Fibroblast of skin of left quadriceps (primary cell): Measurements from ENCODE around the gene SUMF1.
"Not testable (repeated sequence)": the region's sequence is repeated elsewhere in the genome, so short reads cannot be mapped to it uniquely, and the experiment has no call there.

ENCODE experiments used
- DNase-seq, 2 experiments: peaks; one replicate each; pipeline ENCODE4 v3.0.0-alpha.2; 2013; ENCODE audit warnings: low read depth in 2 of 2

SUMF1 gene

GRCh38 chr3:4461468-4462090 lies 5.5 kb downstream of the SUMF1 start:
- DNase-seq: no peak

DNA sequence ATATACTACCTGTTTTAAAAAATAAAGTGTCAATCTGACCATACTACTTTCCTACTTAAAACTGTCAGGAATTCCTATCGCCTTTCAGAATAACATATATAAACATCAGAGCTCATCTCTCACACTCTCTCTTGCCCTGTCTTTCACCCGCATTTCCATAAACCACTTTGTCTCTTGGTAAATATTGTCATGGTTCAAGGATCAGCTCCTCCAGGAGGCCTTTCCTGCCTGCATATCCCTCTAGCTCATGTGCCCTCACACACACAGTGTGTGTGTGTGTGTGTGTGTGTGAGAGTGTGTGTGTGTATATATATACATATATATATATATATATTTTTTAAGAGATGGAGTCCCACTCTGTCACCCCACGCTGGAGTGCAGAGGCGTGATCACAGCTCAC lies 6.7 kb downstream of the SUMF1 start:
- no peak for DNase-seq

- DNase-seq: no peak
Measured at GRCh38 chr3:4458961-4459360, 8.1 kb downstream of the SUMF1 start.

GRCh38 chr3:4456780-4457179 lies 10.3 kb downstream of the SUMF1 start:
- DNase-seq: not testable (repeated sequence)

- no peak for DNase-seq
Measured at GRCh38 chr3:4454142-4454541, 12.9 kb downstream of the SUMF1 start.

DNA sequence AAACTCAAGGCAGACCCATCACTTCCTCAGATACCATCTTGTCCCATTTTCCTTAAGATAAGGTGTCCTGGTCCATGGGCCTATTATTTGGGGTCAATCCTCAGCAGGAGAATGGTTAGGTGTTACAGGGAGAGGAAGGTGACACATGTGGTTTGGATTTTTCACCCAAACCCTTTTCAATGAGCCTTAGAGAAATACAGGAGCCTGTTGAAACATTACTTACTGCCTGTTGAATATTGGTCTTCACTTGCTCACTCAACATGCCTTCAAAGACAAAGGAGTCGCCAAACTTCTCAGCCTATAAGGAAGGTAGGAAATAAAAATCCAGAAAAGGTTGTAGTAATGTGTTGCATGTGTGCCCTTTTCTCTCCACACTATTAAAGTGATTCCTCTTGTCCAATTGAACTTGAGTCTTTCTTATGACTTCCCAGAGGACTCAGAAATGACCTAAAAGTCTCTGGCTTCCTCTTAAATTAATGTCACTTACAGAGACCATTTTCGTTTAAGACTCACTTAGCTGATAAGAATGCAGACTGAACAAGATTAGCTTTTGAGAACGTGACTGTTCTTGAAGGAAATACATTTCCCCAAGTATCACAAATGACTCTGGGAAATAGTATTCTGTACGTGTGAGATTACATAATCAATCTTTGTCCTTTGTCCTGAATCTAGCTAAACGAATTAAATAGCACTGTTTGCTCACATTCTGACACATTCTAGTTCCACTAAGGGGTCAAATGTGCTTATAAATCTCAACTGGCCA lies 17.8 kb downstream of the SUMF1 start:
- no peak for DNase-seq

DNA sequence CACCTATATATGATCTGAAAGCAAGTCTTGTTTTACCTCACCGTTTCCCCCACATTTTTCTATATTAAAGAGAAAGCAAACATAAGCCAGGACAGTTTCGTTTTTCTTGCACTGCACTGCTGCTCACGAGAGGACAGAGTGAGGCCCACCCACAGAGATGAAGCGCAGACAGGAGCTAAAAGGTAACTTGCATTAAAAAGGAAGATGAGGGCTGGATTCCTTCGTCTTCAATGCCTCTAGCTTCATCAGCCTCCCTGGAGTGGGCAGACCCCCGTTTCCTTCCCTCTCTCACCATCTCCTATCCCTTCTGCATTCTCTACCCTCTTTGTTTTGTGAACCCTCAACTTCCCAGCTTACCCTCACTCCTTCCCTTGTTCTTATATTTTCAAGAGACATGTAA lies 18.9 kb downstream of the SUMF1 start:
- DNase-seq: no peak

GRCh38 chr3:4447295-4447999 lies 19.6 kb downstream of the SUMF1 start:
- DNase-seq: no peak

GRCh38 chr3:4440951-4441350 lies 26.1 kb downstream of the SUMF1 start:
- no peak for DNase-seq

- DNase-seq: no peak
Measured at GRCh38 chr3:4438296-4438695, 28.8 kb downstream of the SUMF1 start.

- no peak for DNase-seq
Measured at GRCh38 chr3:4432259-4432658, 34.8 kb downstream of the SUMF1 start.

GRCh38 chr3:4429648-4430350 lies 37.3 kb downstream of the SUMF1 start:
- DNase-seq: no peak

- peak; percentile 57 to 66 for DNase-seq
Measured at GRCh38 chr3:4426782-4427344, 40.2 kb downstream of the SUMF1 start.

DNA sequence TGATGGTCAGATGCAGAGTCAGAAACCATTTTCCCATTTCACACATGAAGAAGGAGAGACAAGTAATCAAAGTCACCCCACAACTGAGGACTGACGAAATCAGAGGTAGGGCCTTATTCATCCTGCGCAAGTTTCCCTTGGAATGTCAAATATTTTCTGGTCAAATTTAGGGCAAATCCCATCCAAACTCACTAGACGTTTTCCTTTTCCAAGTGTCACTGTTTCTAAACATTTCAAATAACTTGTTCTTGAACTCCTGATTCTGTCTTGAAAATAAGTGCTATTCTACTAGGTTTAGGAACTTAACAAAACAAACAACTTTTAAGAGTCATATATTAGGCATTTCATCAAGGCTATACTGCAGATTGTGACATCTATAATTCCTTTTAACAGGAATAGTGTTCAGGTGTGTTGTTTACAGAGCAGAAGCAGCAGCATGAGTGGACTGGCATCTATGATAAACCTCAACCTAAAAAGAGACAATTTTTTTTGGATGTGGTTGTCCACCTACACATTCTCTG lies 40.7 kb downstream of the SUMF1 start:
- no peak for DNase-seq

GRCh38 chr3:4425707-4426106 lies 41.4 kb downstream of the SUMF1 start:
- DNase-seq: no peak

GRCh38 chr3:4425055-4425454 lies 42.0 kb downstream of the SUMF1 start:
- DNase-seq: no peak

GRCh38 chr3:4421121-4421520 lies 45.9 kb downstream of the SUMF1 start:
- no peak for DNase-seq

DNA sequence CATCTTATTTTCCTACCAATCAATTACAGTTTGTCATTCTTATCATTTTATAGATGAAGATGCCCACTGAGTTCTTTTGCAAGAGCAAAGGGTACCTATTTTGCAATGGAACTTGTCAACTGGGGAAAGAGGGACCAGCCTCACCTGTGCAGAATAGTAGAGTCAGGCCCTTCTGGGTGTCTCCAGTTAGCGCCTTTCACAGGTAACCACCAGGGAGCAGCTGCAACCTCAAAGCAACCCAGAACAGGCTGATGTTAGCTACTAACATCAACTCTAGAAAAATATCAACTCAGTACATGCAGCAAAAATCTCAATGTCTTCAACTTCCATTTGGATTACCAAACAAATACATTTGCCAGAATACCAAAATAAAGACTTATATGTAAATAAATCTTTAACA lies 47.1 kb downstream of the SUMF1 start:
- no peak for DNase-seq

DNA sequence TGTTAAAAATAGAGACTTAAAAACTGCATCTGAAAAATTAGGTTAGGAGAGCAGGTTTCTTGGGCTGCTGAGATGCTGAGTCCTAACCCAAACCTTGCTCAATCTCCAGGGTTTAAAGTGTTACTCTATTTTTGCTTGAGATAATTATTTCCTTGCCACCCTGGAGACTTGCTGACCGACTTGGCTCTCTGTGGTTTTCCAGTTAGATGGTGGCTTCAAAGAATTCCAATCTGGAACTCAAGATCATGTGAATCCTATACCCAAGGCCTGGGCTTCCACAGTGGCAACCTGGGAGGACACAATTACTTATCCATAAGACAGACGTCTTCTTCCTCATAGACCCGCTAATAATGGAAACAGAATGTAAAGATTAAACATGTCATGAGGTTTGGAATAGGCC lies 47.7 kb downstream of the SUMF1 start:
- DNase-seq: no peak

GRCh38 chr3:4418156-4418555 lies 48.9 kb downstream of the SUMF1 start:
- DNase-seq: no peak

- DNase-seq: peak in 1 of 2 experiments; percentile 14
Measured at GRCh38 chr3:4417449-4417848, 49.6 kb downstream of the SUMF1 start.

- no peak for DNase-seq
Measured at GRCh38 chr3:4416961-4417360, 50.1 kb downstream of the SUMF1 start.
